Fibroblast of lung (primary cell): ENCODE data around the gene FCGR3A.
"Not testable (repeated sequence)": the region's sequence is repeated elsewhere in the genome, so short reads cannot be mapped to it uniquely, and the experiment has no call there.

Experiments used
- CTCF ChIP-seq, 2 donors: IDR thresholded peaks in 1 of 2; conservative IDR thresholded peaks in 1 of 2; 1 replicate in 1 of 2; 2 replicates in 1 of 2; pipeline ENCODE4 v1.5.1; 2011 to 2012; ENCODE audit warnings: low read length in 2 of 2, control low read depth in 1 of 2, inconsistent platforms in 1 of 2, low read depth in 1 of 2, mild to moderate bottlenecking in 1 of 2
- EZH2 ChIP-seq: IDR thresholded peaks from 2 replicates; pipeline ENCODE4 v1.5.1; 2012; ENCODE audit warnings: low read length, control low read depth, mild to moderate bottlenecking; ENCODE audit errors: missing control alignments

- not testable (repeated sequence) for TF ChIP-seq CTCF (conservative IDR thresholded peaks at IDR 0.05 in 1 of 2, IDR thresholded peaks at IDR 0.05 in 1 of 2; ENCODE audit: low read depth in 1 of 2, low read length in 2 of 2); EZH2
Observed at GRCh38 chr1:161571703-161572102, 22.1 kb upstream of the FCGR3A start.
